ENCODE data around the gene ATG7. TPM values are rescaled to one million over a fixed set of nuclear protein-coding genes. Genes with fewer than 3 reads are reported as not detected.
A peak's percentile ranks its signal among the peaks of the same experiment; 100 is the strongest.

The ATG7 gene
- total and polyA plus RNA-seq, 5 donors from 2014 or later = 13.4 to 42.2 (median 15.3) TPM

DNA sequence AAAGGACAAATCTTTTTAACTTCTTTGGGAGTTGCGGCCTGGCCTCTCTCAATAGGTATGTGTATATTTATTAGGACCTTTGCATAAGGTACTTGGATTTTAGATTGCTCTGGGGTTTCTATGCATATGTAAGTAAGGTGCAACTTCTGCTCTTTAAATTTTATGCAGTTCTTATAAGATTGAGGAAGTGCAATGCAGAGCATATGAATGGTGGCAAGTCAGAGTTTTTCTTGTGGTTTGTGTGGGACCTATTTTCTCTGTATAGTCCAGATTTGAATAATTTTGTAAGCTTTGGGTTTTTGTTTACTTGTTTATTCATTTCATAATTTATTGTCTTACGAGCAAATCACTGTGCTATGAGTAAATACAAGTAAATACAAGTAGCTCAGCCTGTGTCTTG is 101.5 kb downstream of the ATG7 start:
- H3K4me3 Mint-ChIP-seq = no peak overlapping the region
- no peak for DNase-seq
- H3K9me3 Mint-ChIP-seq = no peaks in the 10 kb centered on the region
- no peak overlapping the region for H3K27ac Mint-ChIP-seq
- ATAC-seq (ENCODE audit: low read depth in 2 of 2) = no peak
- Histone ChIP-seq H3K4me1 (ENCODE audit: control insufficient read depth, insufficient read depth, low read length, poor library complexity, severe bottlenecking) (no peaks in the 10 kb centered on the region), H3K9me3 (ENCODE audit: control insufficient read depth in 2 of 2, low read length in 2 of 2) (no peaks in the 10 kb centered on the region), H3K27ac (ENCODE audit: insufficient read depth, low read length, poor library complexity, severe bottlenecking) (no peak overlapping the region), H3K36me3 (ENCODE audit: control insufficient read depth, insufficient read depth, low read length) (peaks cover 18% of the 10 kb centered on the region), H3K4me3 (ENCODE audit: low read depth, low read length) (no peak overlapping the region), H3K27me3 (ENCODE audit: control insufficient read depth, insufficient read depth, low read length) (no peaks in the 10 kb centered on the region)
- H3K27me3 Mint-ChIP-seq = no peaks in the 10 kb centered on the region
- H3K4me1 Mint-ChIP-seq = peaks cover 0 to 17% (median 0%) of the 10 kb centered on the region in 4 donors
- peaks cover 46% of the 10 kb centered on the region for H3K36me3 Mint-ChIP-seq

DNA sequence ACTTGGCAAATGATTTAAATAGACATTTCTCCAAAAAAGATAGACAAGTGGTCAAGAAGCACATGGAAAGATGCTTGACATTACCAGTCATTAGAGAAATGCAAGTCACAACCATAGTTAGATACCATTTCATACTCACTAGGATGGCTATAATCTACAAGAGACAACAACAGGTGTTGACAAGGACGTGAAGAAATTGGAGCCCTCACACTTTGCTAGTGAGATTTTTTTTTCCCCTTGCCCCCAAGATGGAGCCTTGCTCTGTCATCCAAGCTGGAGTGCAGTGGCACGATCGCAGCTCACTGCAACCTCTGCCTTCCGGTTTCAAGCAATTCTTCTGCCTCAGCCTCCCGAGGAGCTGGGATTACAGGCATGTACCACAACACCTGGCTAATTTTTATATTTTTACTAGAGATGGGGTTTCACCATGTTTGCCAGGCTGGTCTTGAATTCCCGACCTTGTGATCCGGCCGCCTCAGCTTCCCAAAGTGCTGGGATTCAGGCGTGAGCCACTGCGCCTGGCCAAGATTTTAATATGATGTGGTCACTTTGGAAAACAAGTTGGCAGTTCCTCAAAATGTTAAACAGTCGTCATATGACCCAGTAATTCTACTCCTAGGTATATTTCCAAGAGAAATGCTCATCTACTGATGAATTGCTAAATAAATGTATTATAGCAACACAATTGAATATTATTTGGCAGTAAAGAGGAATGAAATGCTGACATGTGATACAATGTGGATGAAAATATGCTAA is 103.3 kb downstream of the ATG7 start:
- no peak overlapping the region for H3K27ac ChIP-seq (ENCODE audit: insufficient read depth, low read length, poor library complexity, severe bottlenecking)
- H3K4me3 Mint-ChIP-seq = no peak overlapping the region
- no peaks in the 10 kb centered on the region for H3K9me3 Mint-ChIP-seq
- H3K36me3 ChIP-seq (ENCODE audit: control insufficient read depth, insufficient read depth, low read length) = peaks cover 17% of the 10 kb centered on the region
- peaks cover 47% of the 10 kb centered on the region for H3K36me3 Mint-ChIP-seq
- DNase-seq = no peak
- peak overlapping the region in 1 of 3 donors; percentile 25 for H3K27ac Mint-ChIP-seq
- peaks cover 0 to 21% (median 0%) of the 10 kb centered on the region in 4 donors for H3K4me1 Mint-ChIP-seq
- no peaks in the 10 kb centered on the region for H3K27me3 Mint-ChIP-seq
- H3K4me3 ChIP-seq (ENCODE audit: low read depth, low read length) = no peak overlapping the region
- H3K9me3 ChIP-seq (ENCODE audit: control insufficient read depth in 2 of 2, low read length in 2 of 2) = no peaks in the 10 kb centered on the region
- ATAC-seq (ENCODE audit: low read depth in 2 of 2) = no peak
- no peaks in the 10 kb centered on the region for H3K4me1 ChIP-seq (ENCODE audit: control insufficient read depth, insufficient read depth, low read length, poor library complexity, severe bottlenecking)
- no peaks in the 10 kb centered on the region for H3K27me3 ChIP-seq (ENCODE audit: control insufficient read depth, insufficient read depth, low read length)

DNA sequence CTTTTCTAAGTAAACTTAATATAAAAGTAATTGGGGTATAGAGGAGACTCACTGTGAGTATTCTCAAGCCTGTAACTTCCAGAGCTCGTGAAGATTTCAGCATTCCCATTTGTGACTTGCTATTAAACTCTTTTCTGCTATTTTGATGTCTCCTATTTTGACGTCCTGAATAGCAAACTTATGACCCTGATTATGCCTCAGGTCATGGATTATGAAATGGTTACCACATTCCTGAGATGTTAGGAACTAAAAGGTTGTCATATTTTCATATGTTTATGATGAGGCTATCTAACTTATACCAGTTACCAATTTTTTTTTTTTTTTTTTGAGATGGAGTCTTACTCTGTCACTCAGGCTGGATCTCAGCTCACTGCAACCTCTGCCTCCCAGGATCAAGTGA is 105.5 kb downstream of the ATG7 start:
- Histone ChIP-seq H3K9me3 (ENCODE audit: control insufficient read depth in 2 of 2, low read length in 2 of 2) (no peaks in the 10 kb centered on the region), H3K27ac (ENCODE audit: insufficient read depth, low read length, poor library complexity, severe bottlenecking) (no peak overlapping the region), H3K4me1 (ENCODE audit: control insufficient read depth, insufficient read depth, low read length, poor library complexity, severe bottlenecking) (no peaks in the 10 kb centered on the region), H3K4me3 (ENCODE audit: low read depth, low read length) (no peak overlapping the region), H3K27me3 (ENCODE audit: control insufficient read depth, insufficient read depth, low read length) (no peaks in the 10 kb centered on the region), H3K36me3 (ENCODE audit: control insufficient read depth, insufficient read depth, low read length) (peaks cover 9% of the 10 kb centered on the region)
- no peak for ATAC-seq (ENCODE audit: low read depth in 2 of 2)
- H3K4me3 Mint-ChIP-seq = no peak overlapping the region
- DNase-seq = no peak
- H3K27ac Mint-ChIP-seq = no peak overlapping the region
- H3K4me1 Mint-ChIP-seq = peaks cover 0 to 21% (median under 1%) of the 10 kb centered on the region in 4 donors
- H3K9me3 Mint-ChIP-seq = no peaks in the 10 kb centered on the region
- no peaks in the 10 kb centered on the region for H3K27me3 Mint-ChIP-seq
- H3K36me3 Mint-ChIP-seq = peaks cover 40% of the 10 kb centered on the region

DNA sequence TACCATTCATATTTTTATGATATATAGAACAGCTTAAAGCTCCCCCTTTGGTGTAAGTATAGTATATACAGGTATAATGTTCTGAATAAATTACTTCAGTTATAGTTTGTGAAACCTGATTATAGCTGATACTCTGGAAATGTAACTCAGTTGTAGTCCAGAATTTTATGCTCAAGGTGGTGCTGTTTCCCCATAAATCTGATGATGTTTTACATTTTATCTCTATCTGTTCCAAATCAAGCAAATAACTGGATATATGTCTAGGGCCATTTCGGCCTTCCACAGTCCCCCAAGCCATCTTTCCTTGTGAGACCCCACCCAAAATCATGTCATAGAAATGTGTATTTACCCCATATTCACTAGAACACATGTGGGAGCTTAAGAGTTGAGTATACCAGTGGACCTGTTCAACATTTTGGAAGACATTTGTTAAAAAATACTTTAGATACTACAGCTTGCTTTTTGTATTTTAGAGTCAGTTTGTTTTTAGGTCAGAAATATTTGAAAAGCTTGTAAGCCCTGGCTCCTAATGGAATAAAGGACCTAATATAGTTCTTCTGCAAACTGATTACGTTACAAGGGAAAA is 107.1 kb downstream of the ATG7 start:
- ATAC-seq (ENCODE audit: low read depth in 2 of 2) = no peak
- peak in 2 of 3 donors; percentile 39 to 57 for DNase-seq
- no peak overlapping the region for H3K27ac ChIP-seq (ENCODE audit: insufficient read depth, low read length, poor library complexity, severe bottlenecking)
- H3K36me3 ChIP-seq (ENCODE audit: control insufficient read depth, insufficient read depth, low read length) = peaks cover 6% of the 10 kb centered on the region
- no peaks in the 10 kb centered on the region for H3K9me3 Mint-ChIP-seq
- peaks cover 0 to 12% (median 1%) of the 10 kb centered on the region in 4 donors for H3K4me1 Mint-ChIP-seq
- no peak overlapping the region for H3K4me3 Mint-ChIP-seq
- no peaks in the 10 kb centered on the region for H3K4me1 ChIP-seq (ENCODE audit: control insufficient read depth, insufficient read depth, low read length, poor library complexity, severe bottlenecking)
- no peaks in the 10 kb centered on the region for H3K27me3 ChIP-seq (ENCODE audit: control insufficient read depth, insufficient read depth, low read length)
- H3K36me3 Mint-ChIP-seq = peaks cover 37% of the 10 kb centered on the region
- no peak overlapping the region for H3K4me3 ChIP-seq (ENCODE audit: low read depth, low read length)
- H3K27ac Mint-ChIP-seq = peak overlapping the region in 1 of 3 donors; percentile 74
- no peaks in the 10 kb centered on the region for H3K27me3 Mint-ChIP-seq
- no peaks in the 10 kb centered on the region for H3K9me3 ChIP-seq (ENCODE audit: control insufficient read depth in 2 of 2, low read length in 2 of 2)

DNA sequence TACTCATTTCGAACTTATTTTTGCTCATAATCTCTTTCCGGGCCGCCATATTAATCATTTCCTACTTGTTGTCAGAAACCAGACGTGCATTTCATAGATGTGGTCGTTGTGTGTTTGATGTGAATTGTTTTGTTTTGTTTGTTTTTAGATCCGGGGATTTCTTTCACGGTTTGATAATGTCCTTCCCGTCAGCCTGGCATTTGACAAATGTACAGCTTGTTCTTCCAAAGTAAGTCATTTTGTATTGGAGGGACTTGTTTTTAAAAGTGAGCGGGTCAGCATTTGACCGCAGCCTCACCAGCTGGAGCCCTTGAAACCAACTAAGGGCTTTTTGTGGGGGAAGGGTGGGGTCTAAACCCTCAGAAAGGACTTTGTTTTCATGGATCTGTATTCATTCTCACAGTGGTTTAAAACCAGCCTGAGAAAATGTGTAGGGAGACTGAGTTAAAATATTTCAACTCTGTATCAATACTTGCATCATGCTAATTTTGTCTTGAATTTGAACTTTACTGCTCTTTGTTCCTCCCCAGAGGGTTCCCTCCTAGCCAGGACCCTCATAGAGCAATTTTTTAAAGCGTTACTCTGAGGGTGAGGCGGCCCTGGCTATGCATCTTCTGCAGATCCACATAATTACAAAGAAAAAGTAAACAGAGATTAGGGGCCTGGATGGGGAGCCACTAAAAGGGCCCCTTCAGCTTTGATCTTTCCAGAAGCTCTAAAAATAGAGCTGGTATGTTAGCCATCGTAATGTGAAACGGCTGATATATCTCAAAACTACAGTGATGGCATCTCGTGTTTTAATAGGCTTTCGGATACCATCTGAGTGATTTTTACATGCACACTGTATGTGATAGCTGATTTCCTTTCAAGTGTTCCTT is 107.9 kb downstream of the ATG7 start:
- H3K36me3 Mint-ChIP-seq = peaks cover 37% of the 10 kb centered on the region
- Histone ChIP-seq H3K4me1 (ENCODE audit: control insufficient read depth, insufficient read depth, low read length, poor library complexity, severe bottlenecking) (no peaks in the 10 kb centered on the region), H3K4me3 (ENCODE audit: low read depth, low read length) (no peak overlapping the region), H3K27ac (ENCODE audit: insufficient read depth, low read length, poor library complexity, severe bottlenecking) (no peak overlapping the region), H3K9me3 (ENCODE audit: control insufficient read depth in 2 of 2, low read length in 2 of 2) (no peaks in the 10 kb centered on the region), H3K36me3 (ENCODE audit: control insufficient read depth, insufficient read depth, low read length) (peaks cover 6% of the 10 kb centered on the region), H3K27me3 (ENCODE audit: control insufficient read depth, insufficient read depth, low read length) (no peaks in the 10 kb centered on the region)
- ATAC-seq (ENCODE audit: low read depth in 2 of 2) = no peak
- DNase-seq = no peak
- H3K4me1 Mint-ChIP-seq = peaks cover 0 to 12% (median 1%) of the 10 kb centered on the region in 4 donors
- no peaks in the 10 kb centered on the region for H3K9me3 Mint-ChIP-seq
- peak overlapping the region in 2 of 3 donors; percentile 39 to 74 for H3K27ac Mint-ChIP-seq
- no peaks in the 10 kb centered on the region for H3K27me3 Mint-ChIP-seq
- no peak overlapping the region for H3K4me3 Mint-ChIP-seq

DNA sequence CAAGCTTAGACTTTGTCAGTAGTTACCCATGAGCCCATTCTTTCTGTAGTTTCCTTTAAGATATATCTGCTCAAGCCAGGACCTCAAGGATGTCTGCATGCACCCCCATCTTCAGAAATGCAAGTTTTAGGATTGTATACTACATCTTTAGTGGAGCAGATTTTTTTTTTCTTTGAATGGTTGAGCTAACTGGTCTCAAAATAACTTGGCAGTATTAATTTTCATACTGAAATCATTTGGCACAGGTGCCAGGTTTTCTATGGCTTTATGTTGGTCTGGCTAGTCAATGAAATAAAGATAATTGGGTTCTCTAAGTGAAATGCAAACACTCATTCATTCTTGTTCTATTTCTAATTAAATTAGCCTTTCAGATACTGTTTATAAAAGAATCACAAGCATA is 108.9 kb downstream of the ATG7 start:
- H3K4me3 Mint-ChIP-seq = no peak overlapping the region
- H3K4me1 ChIP-seq (ENCODE audit: control insufficient read depth, insufficient read depth, low read length, poor library complexity, severe bottlenecking) = no peaks in the 10 kb centered on the region
- H3K9me3 Mint-ChIP-seq = no peaks in the 10 kb centered on the region
- DNase-seq (no peak), ATAC-seq (ENCODE audit: low read depth in 2 of 2) (no peak)
- H3K27ac ChIP-seq (ENCODE audit: insufficient read depth, low read length, poor library complexity, severe bottlenecking) = no peak overlapping the region
- no peaks in the 10 kb centered on the region for H3K27me3 Mint-ChIP-seq
- no peaks in the 10 kb centered on the region for H3K27me3 ChIP-seq (ENCODE audit: control insufficient read depth, insufficient read depth, low read length)
- H3K36me3 Mint-ChIP-seq = peaks cover 33% of the 10 kb centered on the region
- H3K4me3 ChIP-seq (ENCODE audit: low read depth, low read length) = no peak overlapping the region
- H3K27ac Mint-ChIP-seq = no peak overlapping the region
- peaks cover 0 to 7% (median 1%) of the 10 kb centered on the region in 4 donors for H3K4me1 Mint-ChIP-seq
- H3K9me3 ChIP-seq (ENCODE audit: control insufficient read depth in 2 of 2, low read length in 2 of 2) = no peaks in the 10 kb centered on the region
- H3K36me3 ChIP-seq (ENCODE audit: control insufficient read depth, insufficient read depth, low read length) = peaks cover 6% of the 10 kb centered on the region

DNA sequence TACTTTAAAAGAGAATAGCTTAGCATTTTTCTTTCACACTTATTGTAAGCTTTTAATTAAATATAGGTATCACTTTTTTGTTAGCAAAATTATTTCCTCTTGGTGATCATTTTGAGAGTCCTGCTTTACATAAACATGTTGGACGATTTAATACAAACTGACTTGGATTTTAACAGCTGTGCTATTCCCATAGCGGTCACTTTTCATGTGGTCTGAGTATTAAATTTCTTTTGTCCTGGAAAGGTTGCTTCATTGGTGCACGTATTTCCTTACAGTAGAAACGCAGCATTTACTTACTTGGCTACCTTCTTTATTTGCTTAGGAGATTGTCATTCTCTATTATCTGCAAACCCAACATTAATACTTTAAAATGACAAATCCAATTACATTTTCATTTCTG is 109.4 kb downstream of the ATG7 start:
- no peak overlapping the region for H3K4me3 Mint-ChIP-seq
- H3K9me3 Mint-ChIP-seq = no peaks in the 10 kb centered on the region
- DNase-seq = no peak
- H3K4me3 ChIP-seq (ENCODE audit: low read depth, low read length) = no peak overlapping the region
- H3K27ac Mint-ChIP-seq = no peak overlapping the region
- peaks cover 0 to 6% (median 1%) of the 10 kb centered on the region in 4 donors for H3K4me1 Mint-ChIP-seq
- H3K27me3 Mint-ChIP-seq = no peaks in the 10 kb centered on the region
- H3K36me3 ChIP-seq (ENCODE audit: control insufficient read depth, insufficient read depth, low read length) = peaks cover 6% of the 10 kb centered on the region
- no peaks in the 10 kb centered on the region for H3K27me3 ChIP-seq (ENCODE audit: control insufficient read depth, insufficient read depth, low read length)
- H3K27ac ChIP-seq (ENCODE audit: insufficient read depth, low read length, poor library complexity, severe bottlenecking) = no peak overlapping the region
- no peaks in the 10 kb centered on the region for H3K9me3 ChIP-seq (ENCODE audit: control insufficient read depth in 2 of 2, low read length in 2 of 2)
- peaks cover 33% of the 10 kb centered on the region for H3K36me3 Mint-ChIP-seq
- no peak for ATAC-seq (ENCODE audit: low read depth in 2 of 2)
- H3K4me1 ChIP-seq (ENCODE audit: control insufficient read depth, insufficient read depth, low read length, poor library complexity, severe bottlenecking) = no peaks in the 10 kb centered on the region
